Endometrial microvascular endothelial cells (primary cell): ENCODE data around the gene MAN1B1. TPM values are rescaled to one million over a fixed set of nuclear protein-coding genes. Genes with fewer than 3 reads are reported as not detected.

Experiments
- in situ Hi-C: cut with HindIII; loops from 2 replicates; pipeline ENCODE4 v1.10.0; 2017; ENCODE audit warnings: low sequenced_read_pairs, low pct_unique_long_range_greater_than_20kb; ENCODE audit errors: inconsistent ontology term
- total RNA-seq: library from RNA; depleted of rRNA; stranded (reverse); fragments of >200 nt; gene quantifications from one replicate; pipeline ENCODE4 v1.2.3, GENCODE V29; 2015; ENCODE audit errors: inconsistent ontology term

Gene MAN1B1
- total RNA-seq, 1 donor from 2014 or later, result 106 TPM

DNA sequence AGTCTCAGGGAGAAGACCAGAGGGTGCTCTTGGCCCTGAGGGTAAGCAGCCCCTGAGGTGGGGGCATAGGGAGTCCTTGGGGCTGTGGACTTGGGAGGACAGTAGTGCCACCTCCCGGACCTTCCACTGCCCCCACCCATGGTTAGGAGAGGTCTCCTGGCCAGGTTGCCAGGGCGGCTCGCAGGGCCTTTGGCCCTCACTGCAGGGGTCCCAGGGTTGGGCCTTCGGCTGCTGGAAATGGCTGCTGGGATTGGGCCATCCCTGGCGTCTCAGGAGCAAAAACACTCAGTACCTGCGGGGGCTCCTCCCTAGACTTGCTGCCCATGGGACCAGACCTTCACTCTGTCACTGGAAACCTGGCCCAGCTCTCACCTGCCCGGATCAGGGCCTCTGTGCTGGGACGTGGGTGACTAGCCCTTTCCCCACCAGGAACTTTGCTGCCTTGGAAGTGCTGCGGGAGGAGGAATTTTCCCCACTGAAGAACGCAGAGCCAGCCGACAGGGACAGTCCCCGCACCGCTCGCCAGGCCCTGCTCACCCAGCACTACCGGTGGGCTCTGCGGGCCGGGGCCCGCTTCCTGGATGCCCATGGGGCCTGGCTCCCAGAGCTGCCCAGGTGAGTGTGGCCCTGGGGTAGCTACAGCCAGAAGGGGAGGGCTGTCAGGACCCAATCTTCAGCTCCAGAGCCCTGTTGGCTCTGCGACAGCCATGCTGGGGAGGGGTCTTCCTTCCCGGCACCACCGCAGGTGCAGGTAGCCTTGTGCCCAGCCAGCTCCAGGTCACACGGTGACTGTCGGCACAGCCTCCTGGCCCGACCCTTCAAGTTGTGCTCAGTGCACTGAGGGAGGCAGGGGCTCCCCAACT lies 6.3 kb upstream of the MAN1B1 start:
- in situ Hi-C loops, result no loop called here

DNA sequence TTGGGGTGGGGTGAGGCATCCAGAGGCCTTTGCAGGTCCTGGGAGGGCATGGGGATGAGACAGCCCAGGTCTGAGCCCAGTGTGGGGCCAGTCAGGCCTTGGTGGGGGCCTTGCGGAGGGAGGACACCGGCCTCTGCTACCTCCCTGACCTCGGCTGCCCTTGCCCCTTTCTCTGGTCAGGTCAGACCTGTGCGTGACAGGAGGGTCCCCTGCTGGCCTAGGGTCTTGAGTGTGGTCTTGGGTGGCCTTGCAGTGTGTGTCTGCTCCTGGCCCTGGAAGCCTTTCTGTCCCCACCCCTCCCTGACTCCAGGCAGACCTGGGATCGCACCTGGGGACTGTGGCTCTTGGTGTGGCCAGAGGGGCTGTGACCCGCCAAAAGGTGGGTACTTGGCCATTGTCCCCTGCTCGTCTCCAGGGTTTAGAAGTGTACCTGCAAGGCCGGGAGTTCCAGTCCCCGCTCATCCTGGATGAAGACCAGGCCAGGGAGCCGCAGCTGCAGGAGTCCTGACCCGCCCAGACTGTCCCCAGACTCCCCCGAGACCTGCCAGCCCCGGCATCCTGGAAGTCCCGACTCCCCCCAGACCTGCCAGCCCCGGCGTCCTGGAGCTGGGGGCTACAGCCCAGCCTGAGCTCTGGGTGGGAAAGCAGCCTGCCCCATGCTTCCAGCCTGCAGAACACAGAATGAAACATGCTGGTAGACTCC lies 4.4 kb upstream of the MAN1B1 start:
- in situ Hi-C loops, result no loop called here

DNA sequence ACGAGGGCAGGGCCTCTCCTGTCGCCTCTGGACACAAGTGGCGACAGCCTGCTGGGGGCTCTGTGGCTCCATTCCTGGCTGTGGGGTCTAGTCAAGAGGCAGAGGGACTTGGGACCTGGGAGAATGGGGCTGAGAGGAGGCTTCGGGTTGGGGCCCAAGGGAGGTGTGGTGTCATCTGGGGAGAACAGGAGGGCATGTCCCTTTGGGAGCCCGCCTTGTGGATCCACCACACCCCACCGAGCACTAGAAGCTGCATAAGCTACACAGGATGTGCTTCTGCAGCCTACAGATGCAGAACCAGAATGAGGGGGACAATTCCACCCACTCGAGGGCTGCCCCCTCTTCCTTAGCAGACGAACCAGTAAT lies 3.9 kb upstream of the MAN1B1 start:
- in situ Hi-C loops, result no loop called here

DNA sequence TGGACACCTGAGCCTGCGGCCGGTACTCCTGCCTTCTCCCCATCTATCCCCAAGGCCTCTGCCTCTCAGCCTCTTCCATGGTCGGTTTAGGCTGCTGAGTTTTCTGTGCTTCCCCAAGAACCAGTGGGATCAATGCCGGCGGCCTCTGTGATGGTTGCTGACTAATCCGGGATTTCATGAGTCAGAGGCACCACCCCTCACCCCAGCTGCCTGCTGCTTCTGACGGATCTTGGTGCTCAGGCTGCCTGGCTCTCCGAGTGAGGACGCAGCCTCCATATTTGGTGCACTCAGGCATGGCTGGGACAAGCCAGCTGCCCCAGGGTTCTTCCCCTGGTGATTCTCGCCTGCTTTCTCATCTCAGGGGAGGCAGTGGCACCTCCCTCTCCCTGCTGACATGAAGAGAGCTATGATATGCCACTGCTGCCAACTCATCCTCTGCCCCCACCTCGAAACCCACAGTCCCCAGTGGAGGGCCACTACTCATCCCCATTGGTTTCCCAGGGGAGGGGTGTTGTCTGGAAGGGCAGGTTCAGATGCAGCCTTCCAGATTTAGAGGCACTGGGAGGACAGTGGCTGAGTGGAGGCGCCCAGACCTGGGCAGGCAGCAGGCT lies 3.3 kb upstream of the MAN1B1 start:
- in situ Hi-C loops, result no loop called here

DNA sequence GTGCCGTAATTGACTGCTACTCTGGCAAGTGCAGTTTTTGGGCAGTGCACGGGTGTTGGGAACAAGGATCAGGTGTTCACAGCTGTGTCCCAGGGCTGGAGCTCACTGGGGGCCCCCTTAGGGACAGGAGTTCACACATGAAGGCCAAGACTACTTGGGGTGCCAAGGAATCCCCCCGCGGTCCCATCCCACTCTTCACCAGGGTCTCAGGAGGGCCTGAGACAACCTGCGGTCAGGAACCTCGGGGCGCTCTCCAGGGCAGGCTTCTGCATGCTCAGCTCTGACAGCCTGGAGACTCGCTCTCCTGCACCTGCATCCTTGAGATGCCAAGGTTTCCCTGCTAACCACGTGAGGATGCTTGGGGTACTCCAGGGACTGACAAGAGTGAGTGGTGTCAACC lies 2.3 kb upstream of the MAN1B1 start:
- in situ Hi-C loops, result no loop called here

DNA sequence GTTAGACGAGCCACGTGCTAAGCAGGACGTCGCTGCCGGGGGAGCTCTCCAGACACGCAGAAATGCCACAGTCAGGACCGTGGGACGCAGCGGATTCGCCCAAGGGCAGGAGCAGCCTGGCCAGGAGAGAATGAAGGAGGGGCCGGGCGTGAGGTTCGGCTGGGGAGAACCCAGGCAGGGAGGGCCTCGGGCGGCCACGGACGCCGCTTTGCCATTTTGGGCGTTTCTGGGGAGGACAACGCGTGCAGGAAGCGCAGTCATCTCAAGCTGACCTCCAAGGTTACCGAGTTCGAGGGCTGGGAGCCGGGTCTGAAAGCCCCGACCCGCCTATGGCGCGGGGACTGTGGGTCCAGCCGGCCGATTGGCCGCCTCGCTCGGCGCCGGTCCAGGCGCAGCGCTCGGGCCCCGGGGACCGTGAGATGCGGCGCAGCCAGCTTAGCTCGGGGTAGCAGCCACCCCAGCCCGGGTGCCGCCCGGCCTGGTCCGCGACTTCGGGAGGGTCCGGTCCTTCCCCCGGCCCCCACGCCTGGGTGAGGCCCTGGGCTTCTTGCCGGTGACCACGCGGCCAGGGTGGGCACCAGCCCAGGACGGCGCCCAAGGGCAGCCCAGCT lies 760 bp upstream of the MAN1B1 start:
- in situ Hi-C loops, result no loop called here

DNA sequence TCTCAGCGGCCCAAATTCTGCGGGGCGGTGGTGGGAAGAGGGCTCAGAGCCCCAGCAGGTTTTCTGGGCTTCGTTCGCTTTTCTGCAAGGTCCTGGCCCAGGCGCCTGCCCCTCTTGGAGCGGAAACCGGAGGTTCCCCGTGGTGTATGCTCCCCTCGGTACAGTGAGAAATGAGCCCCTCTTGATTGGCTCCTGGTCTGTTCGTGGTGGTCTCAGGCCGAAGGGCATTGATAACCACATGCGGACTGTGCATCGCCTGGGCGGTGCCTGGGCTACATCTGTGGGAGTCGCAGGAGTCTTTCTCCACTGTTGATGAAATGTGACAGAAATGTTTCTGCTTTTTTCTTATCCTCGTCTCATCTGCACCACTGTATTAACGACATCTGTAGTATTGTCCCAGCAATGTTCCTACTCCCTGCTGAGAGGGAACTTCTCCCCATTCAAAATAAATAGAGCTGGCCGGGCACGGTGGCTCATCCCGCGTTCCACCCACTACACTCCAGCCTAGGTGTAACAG lies 682 bp downstream of the MAN1B1 start:
- in situ Hi-C loops, result no loop called here

DNA sequence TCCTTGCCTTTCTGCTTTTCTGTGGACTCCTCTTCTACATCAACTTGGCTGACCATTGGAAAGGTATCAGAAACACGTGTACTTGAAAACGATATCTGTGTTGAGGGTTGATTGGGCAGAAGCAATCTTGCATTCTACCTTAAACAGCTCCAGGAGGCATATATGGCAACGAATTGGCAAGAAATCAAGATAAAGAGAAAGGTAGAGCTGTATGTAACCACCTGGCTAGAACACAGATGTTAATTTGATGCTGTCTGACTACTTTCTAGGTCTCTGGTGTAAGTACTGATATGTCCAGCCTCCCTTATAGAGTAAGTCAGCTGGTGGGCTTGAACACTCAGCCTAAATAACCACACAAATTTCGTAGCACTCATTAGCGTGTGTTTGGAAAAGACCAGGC lies 1.3 kb downstream of the MAN1B1 start:
- in situ Hi-C loops, result no loop called here

DNA sequence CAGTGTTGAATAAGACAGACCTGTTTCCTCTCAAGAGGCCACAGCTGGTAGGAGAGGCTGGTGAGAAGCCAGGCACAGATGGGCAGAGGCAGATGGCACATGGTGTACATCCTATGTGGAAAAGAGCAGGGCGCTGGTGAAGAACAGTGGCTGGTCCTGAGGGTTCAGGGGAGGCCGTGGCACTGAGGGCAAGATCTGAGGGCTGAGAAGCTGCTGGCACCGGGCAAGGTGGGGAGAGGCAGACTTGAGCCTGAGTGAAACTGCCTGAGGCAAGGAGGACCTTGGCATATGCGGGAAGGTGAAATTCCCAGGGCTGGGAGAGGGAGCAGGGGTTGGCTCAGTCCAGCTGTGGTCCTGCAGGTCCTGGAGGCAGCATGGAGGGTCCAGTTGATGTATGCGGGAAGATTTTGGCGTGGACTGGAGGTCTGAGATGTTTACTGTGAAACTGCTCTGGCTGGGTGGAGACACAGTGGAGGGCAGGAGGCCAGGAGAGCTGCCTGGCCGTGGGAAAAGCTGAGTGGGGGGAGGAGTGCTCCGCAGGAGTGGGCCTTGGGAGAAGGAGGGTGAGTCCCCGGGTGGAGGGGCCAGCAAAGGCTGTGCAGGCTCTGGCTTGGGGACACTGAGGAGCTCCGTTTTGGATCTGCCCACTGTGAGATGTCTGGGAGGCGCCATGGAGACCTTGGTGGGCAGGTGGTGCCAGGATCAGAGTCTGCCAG lies 2.6 kb downstream of the MAN1B1 start:
- in situ Hi-C loops, result no loop called here

DNA sequence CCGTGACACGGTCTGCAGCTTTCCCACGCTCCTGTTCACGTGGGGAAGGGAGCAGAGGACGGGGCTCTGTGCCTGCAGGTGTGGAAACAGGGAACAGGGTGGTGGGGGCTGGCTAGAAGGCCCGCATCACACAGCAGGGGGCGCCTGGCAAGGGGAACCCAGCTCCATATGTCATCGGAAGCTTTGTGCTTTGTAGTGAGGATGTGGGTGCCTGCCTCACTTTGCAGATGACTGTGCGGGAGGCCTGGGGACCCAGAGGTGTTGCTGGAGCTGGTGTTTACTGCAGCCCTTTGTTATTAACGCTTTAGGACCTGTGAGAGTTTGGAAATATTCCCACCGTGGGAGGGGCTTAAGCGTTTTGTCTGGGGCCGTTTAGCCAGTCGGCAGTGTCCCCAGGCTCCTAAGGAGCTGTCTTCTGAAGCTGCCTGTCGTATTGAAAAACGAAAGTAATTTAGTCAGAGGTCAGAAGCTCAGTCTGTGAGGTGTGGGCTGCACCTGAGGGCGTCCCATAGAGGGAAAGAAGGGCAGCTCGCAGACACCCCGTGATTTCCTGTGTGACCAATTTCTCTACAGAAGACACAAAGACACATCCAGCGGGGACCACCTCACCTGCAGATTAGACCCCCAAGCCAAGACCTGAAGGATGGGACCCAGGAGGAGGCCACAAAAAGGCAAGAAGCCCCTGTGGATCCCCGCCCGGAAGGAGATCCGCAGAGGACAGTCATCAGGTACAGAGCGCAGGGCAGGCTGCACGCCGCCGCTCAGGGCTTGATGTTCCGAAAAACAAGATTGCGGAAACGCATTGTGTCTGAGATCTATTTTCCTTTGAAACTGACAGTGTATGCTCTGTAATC lies 9.1 kb downstream of the MAN1B1 start:
- in situ Hi-C loops, result no loop called here

DNA sequence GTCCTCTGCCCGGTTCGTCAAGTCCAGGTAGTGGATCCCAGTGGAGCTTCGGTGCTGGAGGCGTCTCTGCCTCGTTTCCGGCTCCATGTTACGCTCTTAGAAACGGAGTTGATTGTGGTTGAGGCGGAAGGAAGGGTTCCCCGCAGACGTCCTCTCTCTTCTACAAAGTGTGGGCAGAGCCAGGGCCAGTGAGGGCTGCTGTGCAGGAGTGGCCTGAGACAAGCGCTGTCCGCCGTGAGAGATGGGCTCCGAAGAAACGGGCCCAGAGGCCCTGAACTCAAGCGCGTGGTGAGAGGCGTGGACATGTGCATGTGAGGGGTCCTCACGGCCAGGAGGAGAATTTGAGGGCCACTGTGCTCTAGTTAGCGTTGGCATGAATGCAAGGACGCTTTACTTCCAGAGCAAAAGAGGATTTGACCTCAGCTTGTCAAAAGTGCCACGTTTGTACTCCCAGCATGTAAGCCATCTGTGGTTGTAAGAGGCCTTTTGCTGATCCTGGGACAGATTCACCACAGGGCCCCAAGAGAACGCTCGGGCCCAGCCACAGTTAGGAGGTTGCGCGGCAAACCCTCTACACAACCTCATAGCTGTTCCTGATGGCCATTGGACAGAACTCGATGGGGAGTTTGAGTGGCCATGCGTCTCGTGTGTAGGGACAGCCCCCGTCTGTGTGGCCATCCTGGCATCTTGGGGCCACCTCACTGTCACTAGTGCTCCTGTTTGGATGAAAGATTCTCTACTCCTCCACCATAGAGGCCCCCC lies 10.2 kb downstream of the MAN1B1 start:
- in situ Hi-C loops, result no loop called here

DNA sequence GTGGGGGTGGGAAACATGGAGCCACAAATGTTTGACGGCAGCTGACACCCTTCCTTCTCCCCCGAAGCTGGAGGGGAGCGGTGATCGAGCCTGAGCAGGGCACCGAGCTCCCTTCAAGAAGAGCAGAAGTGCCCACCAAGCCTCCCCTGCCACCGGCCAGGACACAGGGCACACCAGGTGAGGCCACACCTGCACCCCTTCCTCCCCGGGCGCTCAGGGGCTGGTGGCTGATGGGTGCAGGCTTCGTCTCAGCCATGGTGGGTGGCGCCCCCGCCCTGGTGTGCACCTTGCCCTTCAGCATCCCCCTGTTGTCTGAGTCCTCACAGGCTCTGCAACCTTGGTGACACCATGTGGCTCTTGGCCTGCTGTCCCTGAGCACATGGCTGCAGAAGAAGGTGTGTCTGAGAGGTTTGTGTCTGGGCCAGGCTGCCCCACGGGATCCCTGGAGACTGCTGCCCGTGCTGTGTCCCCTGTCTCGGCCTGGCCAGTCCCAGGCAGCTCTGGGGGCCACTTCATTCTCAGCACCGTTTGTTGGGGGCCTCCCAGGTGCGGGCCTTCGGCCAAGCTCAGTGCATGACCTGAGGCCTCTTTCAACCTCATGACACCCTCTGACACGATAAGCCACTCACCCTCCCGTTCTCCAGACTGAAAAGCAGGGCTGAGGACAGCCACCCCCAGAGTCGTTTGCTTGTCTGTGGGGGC lies 11.1 kb downstream of the MAN1B1 start:
- in situ Hi-C loops, result no loop called here

DNA sequence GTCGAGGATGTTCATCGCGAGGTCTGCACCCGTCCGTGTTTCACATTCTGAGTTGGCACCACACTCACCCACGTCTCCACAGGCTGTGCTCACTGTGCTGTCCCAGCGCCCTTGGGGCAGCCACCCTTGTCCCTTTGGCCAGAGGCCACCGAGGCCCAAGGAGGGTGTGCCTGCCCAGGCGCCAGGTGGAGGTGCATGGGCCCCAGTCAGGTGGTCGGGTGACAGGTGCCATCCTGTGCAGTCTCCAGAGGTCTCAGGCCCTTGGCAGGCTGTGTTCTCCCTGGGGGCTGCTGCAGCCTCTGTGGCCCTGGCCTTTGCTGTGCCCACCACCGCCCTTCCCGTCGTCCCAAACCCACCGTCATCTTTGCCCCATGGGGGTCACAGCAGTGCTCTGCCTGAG lies 12.4 kb downstream of the MAN1B1 start:
- in situ Hi-C loops, result no loop called here

DNA sequence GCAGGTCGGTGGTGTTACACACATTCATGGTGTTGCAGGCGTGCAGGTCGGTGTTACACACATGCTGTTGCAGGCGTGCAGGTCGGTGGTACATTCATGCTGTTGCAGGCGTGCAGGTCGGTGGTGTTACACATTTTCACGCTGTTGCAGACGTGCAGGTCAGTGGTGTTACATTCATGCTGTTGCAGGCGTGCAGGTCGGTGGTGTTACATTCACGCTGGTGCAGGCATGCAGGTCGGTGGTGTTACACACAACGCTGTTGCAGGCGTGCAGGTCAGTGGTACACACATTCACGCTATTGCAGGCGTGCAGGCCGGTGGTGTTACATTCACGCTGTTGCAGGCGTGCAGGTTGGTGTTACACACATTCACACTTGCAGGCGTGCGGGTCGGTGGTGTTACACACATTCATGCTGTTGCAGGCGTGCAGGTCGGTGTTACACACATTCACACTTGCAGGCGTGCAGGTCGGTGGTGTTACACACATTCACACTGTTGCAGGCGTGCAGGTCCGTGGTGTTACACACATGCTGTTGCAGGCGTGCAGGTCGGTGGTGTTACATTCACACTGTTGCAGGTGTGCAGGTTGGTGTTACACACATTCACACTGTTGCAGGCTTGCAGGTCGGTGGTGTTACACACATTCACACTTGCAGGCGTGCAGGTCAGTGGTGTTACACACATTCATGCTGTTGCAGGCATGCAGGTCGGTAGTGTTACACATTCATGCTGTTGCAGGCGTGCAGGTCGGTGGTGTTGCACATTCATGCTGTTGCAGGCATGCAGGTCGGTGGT lies 16.6 kb downstream of the MAN1B1 start:
- in situ Hi-C loops, result no loop called here

DNA sequence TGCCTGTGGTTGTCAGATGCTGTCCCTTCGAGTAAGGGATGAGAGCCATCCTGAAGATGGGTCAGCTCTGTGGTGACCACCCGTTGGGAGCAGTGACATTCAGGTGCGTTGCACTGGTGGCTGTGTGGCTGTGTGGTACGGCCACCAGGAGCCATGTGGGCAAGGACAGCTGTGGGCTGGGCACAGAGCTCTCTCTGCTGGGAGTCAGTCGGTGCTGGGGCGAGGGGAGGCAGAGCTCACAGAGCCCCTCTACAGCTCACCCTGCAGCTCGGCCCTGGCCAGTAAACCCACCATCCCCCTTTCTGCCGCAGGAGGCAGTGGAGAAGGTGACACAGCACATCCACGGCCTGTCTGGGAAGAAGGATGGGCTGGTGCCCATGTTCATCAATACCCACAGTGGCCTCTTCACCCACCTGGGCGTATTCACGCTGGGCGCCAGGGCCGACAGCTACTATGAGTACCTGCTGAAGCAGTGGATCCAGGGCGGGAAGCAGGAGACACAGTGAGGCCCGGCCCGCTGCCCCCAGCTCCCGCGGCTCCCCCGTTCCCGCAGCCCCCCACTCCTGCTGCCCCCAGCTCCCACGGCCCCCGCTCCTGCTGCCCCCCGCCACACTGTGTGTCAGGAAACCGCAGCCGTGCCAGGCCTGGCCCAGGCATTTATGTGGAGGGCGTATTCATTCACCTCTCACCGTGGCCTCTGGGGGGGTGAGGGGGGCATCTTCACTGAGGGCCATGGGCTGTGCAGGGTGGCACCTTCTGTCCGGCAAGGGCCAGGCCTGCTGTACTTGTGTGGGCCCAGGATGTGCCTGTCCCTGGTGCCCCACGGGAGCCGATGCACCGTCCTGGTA lies 19.3 kb downstream of the MAN1B1 start:
- in situ Hi-C loops, result no loop called here
